GM12878 (cell line): ENCODE measurements around the gene LRP3. TPM values are rescaled to one million over a fixed set of nuclear protein-coding genes. Genes with fewer than 3 reads are reported as not detected.

Source experiments
- ATAC-seq: fragments of 200-7000 bp; cut with Tn5 transposase; 3 replicates; pipeline ENCODE4 v1.9.1; 2020; ENCODE audit warnings: mild to moderate bottlenecking, moderate library complexity
- BruUV-seq: library from RNA; stranded (reverse); fragments of 400-500 nt; replicated peaks from 2 replicates; lab custom pipeline; 2021; lab: Mats Ljungman, UMichigan
- CTCF ChIA-PET: fragments of 300-600 bp; sonication (Branson Sonifier 250); formaldehyde crosslinking; extraction: SDS; loops from one replicate; lab custom pipeline; 2021; ENCODE audit warnings: inconsistent platforms; lab: Yijun Ruan, JAX
- POLR2A ChIA-PET: fragments of 350-600 bp; formaldehyde crosslinking; extraction: SDS; loops from one replicate; lab custom pipeline; 2021; ENCODE audit warnings: inconsistent platforms; lab: Charles Lee
- RAD21 ChIA-PET: fragments of 300-600 bp; sonication (Branson Sonifier 250); formaldehyde crosslinking; loops from one replicate; lab custom pipeline; 2023; ENCODE audit warnings: antibody characterized with exemption; ENCODE audit not compliant: unreplicated experiment; lab: Charles Lee
- SMC1A ChIA-PET: fragments of 300-600 bp; sonication (Branson Sonifier 250); formaldehyde crosslinking; loops from one replicate; lab custom pipeline; 2023; ENCODE audit not compliant: unreplicated experiment, uncharacterized antibody; lab: Charles Lee
- DNase-seq: peaks from one replicate; pipeline ENCODE4 v3.0.0-alpha.2; 2011; ENCODE audit warnings: low read depth, low spot score
- FAIRE-seq: peaks from 3 replicates; lab custom pipeline; 2011; peaks lifted over from hg19 to GRCh38; lab: Jason Lieb, UNC
- H2AFZ ChIP-seq: 2 replicates; pipeline ENCODE4 v1.6.0; 2011; ENCODE audit warnings: low read depth, low read length, control low read depth; ENCODE audit not compliant: control insufficient read depth
- H3K27ac ChIP-seq: 2 replicates; pipeline ENCODE4 v1.5.1; 2011; ENCODE audit warnings: control low read depth; ENCODE audit not compliant: control insufficient read depth, insufficient read depth
- H3K27me3 ChIP-seq, 2 experiments: replicated peaks in 1 of 2; 2 replicates each; pipeline versions ENCODE4 v1.6.0 to v1.6.1; 2011; ENCODE audit warnings: low read length in 1 of 2; ENCODE audit not compliant: control insufficient read depth in 2 of 2, insufficient read depth in 2 of 2
- H3K36me3 ChIP-seq, 2 experiments: 2 replicates each; pipeline ENCODE4 v1.5.1; 2011; ENCODE audit warnings: low read length in 1 of 2; ENCODE audit not compliant: control insufficient read depth in 2 of 2, insufficient read depth in 2 of 2
- H3K4me1 ChIP-seq: 2 replicates; pipeline ENCODE4 v1.6.1; 2011; ENCODE audit warnings: mild to moderate bottlenecking, low read length, moderate library complexity, mixed read lengths; ENCODE audit not compliant: control insufficient read depth, insufficient read depth
- H3K4me2 ChIP-seq: 2 replicates; pipeline ENCODE4 v1.6.0; 2011; ENCODE audit warnings: control low read depth; ENCODE audit not compliant: control insufficient read depth, insufficient read depth
- H3K4me3 ChIP-seq: fragments of 200-600 bp; sonication (generic); 2 replicates; pipeline ENCODE4 v1.5.1; 2016
- H3K79me2 ChIP-seq: 2 replicates; pipeline ENCODE4 v1.6.0; 2011; ENCODE audit warnings: low read length; ENCODE audit not compliant: control insufficient read depth, insufficient read depth
- H3K9ac ChIP-seq: 2 replicates; pipeline ENCODE4 v1.8.0; 2011; ENCODE audit warnings: low read length, control low read depth, mixed read lengths; ENCODE audit not compliant: control insufficient read depth, insufficient read depth
- H3K9me3 ChIP-seq: replicated peaks from 3 replicates; pipeline ENCODE4 v1.5.1; 2011; ENCODE audit warnings: mild to moderate bottlenecking, low read length; ENCODE audit not compliant: control insufficient read depth, insufficient read depth
- H4K20me1 ChIP-seq: 2 replicates; pipeline ENCODE4 v1.6.0; 2011; ENCODE audit not compliant: control insufficient read depth, insufficient read depth
- BHLHE40 ChIP-seq, 2 experiments: fragments of 450-650 bp in 1 of 2; IDR thresholded peaks; 2 replicates each; pipeline ENCODE4 v1.6.1; 2011 to 2017; ENCODE audit warnings: low read depth in 2 of 2, borderline replicate concordance in 1 of 2, improper control_type of control experiment in 1 of 2, low read length in 1 of 2, mild to moderate bottlenecking in 1 of 2
- CEBPZ ChIP-seq: fragments of 150-350 bp; IDR thresholded peaks from 2 replicates; pipeline ENCODE4 v1.6.1; 2016; ENCODE audit warnings: low read depth, low read length
- CTCF ChIP-seq, 3 experiments: IDR thresholded peaks in 2 of 3; conservative IDR thresholded peaks in 1 of 3; 2 replicates each; pipeline ENCODE4 v1.5.1; 2011; ENCODE audit warnings: low read depth in 3 of 3, low read length in 3 of 3, mild to moderate bottlenecking in 3 of 3, control low read depth in 2 of 3, moderate library complexity in 2 of 3, inconsistent platforms in 1 of 3, mixed read lengths in 1 of 3; ENCODE audit not compliant: control insufficient read depth in 2 of 3, insufficient read depth in 1 of 3; ENCODE audit errors: extremely low read depth in 1 of 3
- IRF4 ChIP-seq: IDR thresholded peaks from 2 replicates; pipeline ENCODE4 v1.6.1; 2011; ENCODE audit warnings: low read depth, low read length
- NBN ChIP-seq: fragments of 450-650 bp; IDR thresholded peaks from 2 replicates; pipeline ENCODE4 v1.6.1; 2016
- NFIC ChIP-seq: IDR thresholded peaks from 2 replicates; pipeline ENCODE4 v1.6.1; 2012; ENCODE audit warnings: low read depth, mild to moderate bottlenecking, inconsistent platforms, low read length, moderate library complexity
- NR2C1 ChIP-seq: fragments of 450-650 bp; IDR thresholded peaks from 2 replicates; pipeline ENCODE4 v1.6.1; 2017; ENCODE audit warnings: antibody characterized with exemption, mild to moderate bottlenecking, moderate library complexity
- RAD21 ChIP-seq: IDR thresholded peaks from 2 replicates; pipeline ENCODE4 v1.6.1; 2011; ENCODE audit warnings: mild to moderate bottlenecking, low read depth, low read length, moderate library complexity; ENCODE audit not compliant: insufficient read depth
- SMARCA5 ChIP-seq: fragments of 450-650 bp; IDR thresholded peaks from 2 replicates; pipeline ENCODE4 v1.6.1; 2017; ENCODE audit warnings: mild to moderate bottlenecking
- WGBS: methylation state at CpG from one replicate; pipeline ENCODE4 v1.1.6; 2016; ENCODE audit warnings: low lambda C conversion rate; ENCODE audit not compliant: insufficient replicate concordance, insufficient coverage; ENCODE audit errors: missing lambda C conversion rate; 5-methylcytosine and 5-hydroxymethylcytosine counted together
- in situ Hi-C: fragments of 300-500 bp; cut with MboI; formaldehyde crosslinking; loops from 9 replicates; pipeline ENCODE4 v1.14.3; 2018; ENCODE audit warnings: mixed read lengths
- intact Hi-C: fragments of 100-400 bp; cut with micrococcal nuclease; formaldehyde crosslinking; loops from one replicate; pipeline ENCODE4 v1.14.2; 2022; ENCODE audit not compliant: unreplicated experiment
- polyA plus RNA-seq, 11 experiments: library from polyadenylated mRNA; depleted of rRNA in 4 of 11; unstranded in 6 of 11; stranded (reverse) in 5 of 11; fragments of >200 nt; fragmentation: Nextera tagmentation in 4 of 11; fragmentation: Illumina TruSeq in 1 of 11; extraction: Ambion mirVana in 4 of 11; extraction: Trizol in 1 of 11; gene quantifications; 1 replicate in 1 of 11; 2 replicates in 10 of 11; pipeline versions ENCODE4 v1.2.1 to v1.2.3, GENCODE V29; 2011 to 2016; ENCODE audit warnings: inconsistent platforms in 2 of 11, missing spikeins in 2 of 11, low read depth in 1 of 11
- total RNA-seq, 4 experiments: library from RNA; depleted of rRNA in 3 of 4; stranded (reverse); fragments of >200 nt in 3 of 4; fragmentation: Illumina TruSeq in 1 of 4; extraction: Trizol in 1 of 4; gene quantifications; 2 replicates each; pipeline versions ENCODE4 v1.2.1 to v1.2.3, GENCODE V29; 2013 to 2021

Gene LRP3
- total and polyA plus RNA-seq, 10 of the 15 experiments (the other 5 are each of a cell fraction or from before 2014, with no cell fraction given): 0.12 to 3.2 (median 0.64) TPM; not detected in 2

GRCh38 chr19:33203529-33203928, 9.4 kb downstream of the LRP3 start:
- Histone ChIP-seq H3K27me3 (no peaks in the 10 kb centered on the region), H3K9ac (no peak overlapping the region), H3K27ac (no peak overlapping the region), H3K9me3 (no peaks in the 10 kb centered on the region), H3K36me3 (no peaks in the 10 kb centered on the region), H2AFZ (no peak overlapping the region), H3K4me3 (no peak overlapping the region), H3K4me1 (no peaks in the 10 kb centered on the region), H3K79me2 (no peaks in the 10 kb centered on the region), H3K4me2 (no peak overlapping the region), H4K20me1 (no peaks in the 10 kb centered on the region)
- ATAC-seq: no peak
- WGBS: 34% methylated on average over 6 of the region's 6 CpGs
- FAIRE-seq: no peak
- CTCF ChIA-PET: no interaction called here
- BruUV-seq: no TSS peak
- SMC1A ChIA-PET: interaction anchor here (0.6 kb wide), 1 partner anchor 897 kb away, joined by 3 read pairs; no protein-coding TSS in a partner anchor
- TF ChIP-seq IRF4 (no peak), NBN (no peak), NR2C1 (no peak), NFIC (no peak), SMARCA5 (no peak), CEBPZ (no peak), RAD21 (no peak), CTCF (IDR thresholded peaks at IDR 0.05 in 2 of 3, conservative IDR thresholded peaks at IDR 0.05 in 1 of 3; ENCODE audit: control insufficient read depth in 2 of 3, extremely low read depth in 1 of 3, insufficient read depth in 1 of 3, low read depth in 3 of 3, low read length in 3 of 3) (no peak), BHLHE40 (IDR thresholded peaks at IDR 0.05; ENCODE audit: borderline replicate concordance in 1 of 2, low read depth in 2 of 2, low read length in 1 of 2) (no peak)
- POLR2A ChIA-PET: no interaction called here
- in situ Hi-C loops (no loop called here), intact Hi-C loops (no loop called here)
- DNase-seq: no peak
- RAD21 ChIA-PET: no interaction called here
